Measurements from ENCODE around the gene SVEP1.
"Not testable (repeated sequence)": the region's sequence is repeated elsewhere in the genome, so short reads cannot be mapped to it uniquely, and the experiment has no call there.

The SVEP1 gene

DNA sequence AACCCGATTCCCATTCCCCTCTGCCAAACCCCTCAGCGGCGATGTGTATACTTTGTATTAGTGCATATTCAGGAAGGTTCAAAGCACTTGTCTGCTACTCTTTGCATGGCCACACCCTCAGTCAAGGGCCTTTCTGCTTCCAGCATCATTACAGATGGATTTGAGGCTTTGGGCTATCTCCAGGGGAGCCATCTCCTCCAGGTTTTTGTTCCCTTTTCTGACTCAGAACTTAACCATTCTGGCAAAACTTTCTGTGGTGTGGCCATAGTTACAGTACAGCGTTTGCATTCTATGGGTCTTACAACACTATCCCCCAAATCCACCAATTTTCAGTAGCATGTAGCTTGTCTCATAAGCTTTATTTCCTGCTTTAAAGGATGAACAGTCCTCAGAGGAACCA lies 36.0 kb upstream of the SVEP1 start:
- TF ChIP-seq, protein P1, sequence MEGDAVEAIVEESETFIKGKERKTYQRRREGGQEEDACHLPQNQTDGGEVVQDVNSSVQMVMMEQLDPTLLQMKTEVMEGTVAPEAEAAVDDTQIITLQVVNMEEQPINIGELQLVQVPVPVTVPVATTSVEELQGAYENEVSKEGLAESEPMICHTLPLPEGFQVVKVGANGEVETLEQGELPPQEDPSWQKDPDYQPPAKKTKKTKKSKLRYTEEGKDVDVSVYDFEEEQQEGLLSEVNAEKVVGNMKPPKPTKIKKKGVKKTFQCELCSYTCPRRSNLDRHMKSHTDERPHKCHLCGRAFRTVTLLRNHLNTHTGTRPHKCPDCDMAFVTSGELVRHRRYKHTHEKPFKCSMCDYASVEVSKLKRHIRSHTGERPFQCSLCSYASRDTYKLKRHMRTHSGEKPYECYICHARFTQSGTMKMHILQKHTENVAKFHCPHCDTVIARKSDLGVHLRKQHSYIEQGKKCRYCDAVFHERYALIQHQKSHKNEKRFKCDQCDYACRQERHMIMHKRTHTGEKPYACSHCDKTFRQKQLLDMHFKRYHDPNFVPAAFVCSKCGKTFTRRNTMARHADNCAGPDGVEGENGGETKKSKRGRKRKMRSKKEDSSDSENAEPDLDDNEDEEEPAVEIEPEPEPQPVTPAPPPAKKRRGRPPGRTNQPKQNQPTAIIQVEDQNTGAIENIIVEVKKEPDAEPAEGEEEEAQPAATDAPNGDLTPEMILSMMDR (IDR thresholded peaks at IDR 0.05; ENCODE audit: borderline replicate concordance, insufficient read depth, low read depth, low read length), result no peak

DNA sequence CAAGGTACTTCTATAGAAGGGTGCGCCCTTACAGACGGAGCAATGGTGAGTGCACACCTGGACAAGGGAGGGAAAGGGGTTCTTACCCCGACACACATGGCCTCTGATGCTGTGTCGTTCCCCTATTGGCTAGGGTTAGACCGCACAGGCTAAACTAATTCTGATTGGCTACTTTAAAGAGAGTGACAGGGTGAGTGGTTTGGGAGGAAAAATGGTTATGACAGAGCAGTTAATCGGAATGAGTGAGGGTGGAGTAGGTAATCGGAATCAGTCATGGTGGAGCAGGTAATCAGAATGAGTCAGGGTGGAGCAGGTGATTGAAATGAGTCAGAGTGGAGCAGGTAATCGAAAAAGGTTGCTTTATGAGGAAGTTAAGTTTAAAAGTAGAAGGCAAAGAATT lies 35.0 kb upstream of the SVEP1 start:
- not testable (repeated sequence) for H3K4me3 ChIP-seq (ENCODE audit: low read depth, low read length)

More for the DNA sequence above, 36.0 kb upstream of the SVEP1 start:
- H3K4me3 ChIP-seq (ENCODE audit: low read depth, low read length), result no peak overlapping the region

DNA sequence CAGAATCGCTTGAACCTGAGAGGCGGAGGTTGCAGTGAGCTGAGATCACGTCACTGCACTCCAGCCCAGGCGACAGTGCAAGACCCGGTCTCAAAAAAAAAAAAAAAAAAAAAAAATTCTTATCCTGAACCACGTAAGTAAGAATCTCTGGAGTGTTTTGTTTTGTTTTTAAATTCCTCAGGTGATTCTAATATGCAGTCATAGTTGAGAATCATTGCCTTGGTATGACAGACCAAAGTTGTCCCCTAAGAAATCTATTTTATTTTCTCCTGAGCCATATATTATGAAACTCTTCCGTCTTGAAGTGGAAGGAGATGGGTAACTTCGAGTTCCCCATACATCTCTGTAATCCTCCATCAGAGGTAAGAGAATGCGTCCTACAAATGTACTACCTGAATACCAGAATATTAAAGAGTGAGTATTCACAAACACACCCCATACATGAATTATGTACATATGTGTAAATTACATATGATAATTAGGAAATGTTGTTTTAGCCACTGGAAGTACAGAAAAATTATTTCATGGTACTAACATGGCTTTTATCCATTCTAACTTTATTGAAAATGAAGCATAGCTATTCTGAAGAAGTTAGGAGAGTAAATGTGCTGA lies 26.7 kb upstream of the SVEP1 start:
- TF ChIP-seq, protein P1 (IDR thresholded peaks at IDR 0.05; ENCODE audit: borderline replicate concordance, insufficient read depth, low read depth, low read length), result no peak
- no peak overlapping the region for H3K4me3 ChIP-seq (ENCODE audit: low read depth, low read length)

DNA sequence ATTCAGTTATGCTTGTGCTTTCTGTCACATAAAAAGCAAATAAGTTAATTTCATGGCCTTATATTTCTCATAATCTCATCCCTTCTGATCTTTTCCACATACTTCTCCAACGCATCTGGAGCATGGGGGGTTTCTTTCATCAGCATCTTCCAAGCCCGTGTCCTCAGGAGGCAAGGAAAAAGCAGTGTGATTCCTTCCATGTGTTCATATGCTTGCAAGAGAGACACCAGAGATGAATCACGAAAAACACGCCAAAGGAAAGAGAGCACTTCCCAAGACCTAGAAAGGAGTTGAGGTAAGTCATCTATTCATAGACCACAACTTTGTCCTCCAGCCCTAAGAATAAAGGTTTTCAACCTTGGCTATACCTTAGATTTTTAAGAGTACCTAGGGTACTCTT lies 26.0 kb upstream of the SVEP1 start:
- TF ChIP-seq, protein P1 (IDR thresholded peaks at IDR 0.05; ENCODE audit: borderline replicate concordance, insufficient read depth, low read depth, low read length), result no peak

DNA sequence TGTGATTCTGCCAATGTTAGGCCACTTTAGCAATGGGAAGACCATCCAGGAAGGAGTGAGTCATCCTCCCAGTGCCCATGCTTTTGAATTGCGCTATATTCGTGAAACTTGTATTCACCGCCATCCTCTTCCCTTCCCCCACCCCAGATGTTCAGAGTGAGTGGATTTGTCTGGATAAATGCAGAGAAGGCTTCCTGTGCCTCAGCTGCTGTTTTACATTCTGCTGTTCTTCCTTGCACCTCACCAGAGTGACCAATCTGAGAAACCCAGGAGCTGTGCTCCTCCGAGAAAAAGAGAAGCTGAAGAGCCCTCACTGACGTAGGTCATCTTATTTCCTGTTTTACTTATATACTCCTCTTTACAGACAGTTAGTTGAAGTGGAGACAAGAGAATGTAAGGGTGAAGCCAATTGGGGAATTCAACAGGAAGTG lies 24.6 kb upstream of the SVEP1 start:
- TF ChIP-seq, protein P1 (IDR thresholded peaks at IDR 0.05; ENCODE audit: borderline replicate concordance, insufficient read depth, low read depth, low read length), result no peak
- H3K4me3 ChIP-seq (ENCODE audit: low read depth, low read length), result no peak overlapping the region

More for the DNA sequence above, 26.0 kb upstream of the SVEP1 start:
- H3K4me3 ChIP-seq (ENCODE audit: low read depth, low read length), result no peak overlapping the region

DNA sequence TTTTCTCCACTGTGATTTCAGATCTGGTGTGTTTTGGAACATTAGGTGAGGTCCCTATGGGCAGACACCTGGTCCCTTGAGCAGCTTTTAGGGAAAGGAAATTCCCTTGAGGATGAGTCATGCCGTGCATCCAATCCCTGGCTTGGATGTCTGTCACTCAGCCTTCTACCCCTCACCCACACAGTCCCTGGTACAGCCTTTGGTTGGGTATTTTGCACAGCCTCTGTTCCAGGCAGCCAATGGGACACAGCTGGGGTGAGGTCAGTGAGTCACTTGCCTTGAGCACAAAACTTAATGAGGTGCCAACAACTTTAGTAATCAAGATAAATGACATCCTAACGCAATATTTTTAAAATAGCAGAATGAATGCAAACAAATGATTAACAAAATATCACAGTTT lies 22.7 kb upstream of the SVEP1 start:
- TF ChIP-seq, protein P1 (IDR thresholded peaks at IDR 0.05; ENCODE audit: borderline replicate concordance, insufficient read depth, low read depth, low read length), result no peak
- H3K4me3 ChIP-seq (ENCODE audit: low read depth, low read length), result no peak overlapping the region

DNA sequence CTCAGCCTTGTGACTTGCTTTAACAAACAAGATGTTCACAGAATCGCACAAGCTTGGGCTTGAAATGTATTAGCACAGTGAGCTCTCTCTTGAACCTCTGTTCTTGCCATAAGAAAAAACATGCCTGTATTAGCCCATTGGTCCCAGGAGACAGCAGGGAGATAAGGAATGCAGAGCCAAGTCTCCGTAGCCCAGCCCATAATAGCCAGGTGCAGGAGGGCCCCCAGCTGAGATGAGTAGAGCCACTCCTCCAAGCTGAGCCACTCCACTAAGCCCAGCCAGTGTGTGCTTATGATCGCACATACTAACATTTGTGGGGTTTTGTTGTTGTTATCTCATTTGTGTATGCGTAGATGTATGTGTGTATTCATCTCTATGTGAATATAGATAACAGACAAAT lies 21.6 kb upstream of the SVEP1 start:
- TF ChIP-seq, protein P1 (IDR thresholded peaks at IDR 0.05; ENCODE audit: borderline replicate concordance, insufficient read depth, low read depth, low read length), result no peak
- H3K4me3 ChIP-seq (ENCODE audit: low read depth, low read length), result no peak overlapping the region
